GM12875 (cell line): ENCODE data around the gene POMGNT1.
A peak's percentile ranks its signal among the peaks of the same experiment; 100 is the strongest.
"Not testable (repeated sequence)": the region's sequence is repeated elsewhere in the genome, so short reads cannot be mapped to it uniquely, and the experiment has no call there.

Experiments used
- H3K4me3 ChIP-seq: one replicate; pipeline ENCODE4 v1.5.1; 2011; ENCODE audit warnings: low read depth, low read length, control low read depth
- TF ChIP-seq, protein P1 (sequence below): IDR thresholded peaks from 2 replicates; pipeline ENCODE4 v1.5.1; 2011; ENCODE audit warnings: low read depth, mild to moderate bottlenecking, control low read depth, inconsistent platforms, low read length, moderate library complexity, borderline replicate concordance; ENCODE audit not compliant: insufficient read depth

The POMGNT1 gene

DNA sequence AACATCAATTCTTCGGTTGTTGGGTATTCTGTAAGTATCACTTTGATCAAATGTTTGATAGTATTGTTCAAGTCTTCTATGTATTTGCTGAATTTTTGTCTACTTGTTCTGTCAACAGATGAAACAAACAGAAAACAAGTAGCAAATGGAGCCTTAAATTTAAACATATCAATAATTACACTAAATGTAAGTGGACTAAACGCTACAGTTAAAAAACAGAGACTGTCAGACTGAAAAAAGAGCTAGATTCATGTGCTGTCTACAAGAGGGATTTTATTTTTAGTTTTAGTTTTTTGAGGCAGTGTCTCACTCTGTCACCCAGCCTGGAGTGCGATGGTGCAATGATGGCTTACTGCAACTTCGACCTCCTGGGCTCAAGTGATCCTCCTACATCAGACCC lies 38.6 kb upstream of the POMGNT1 start:
- TF ChIP-seq, protein P1, sequence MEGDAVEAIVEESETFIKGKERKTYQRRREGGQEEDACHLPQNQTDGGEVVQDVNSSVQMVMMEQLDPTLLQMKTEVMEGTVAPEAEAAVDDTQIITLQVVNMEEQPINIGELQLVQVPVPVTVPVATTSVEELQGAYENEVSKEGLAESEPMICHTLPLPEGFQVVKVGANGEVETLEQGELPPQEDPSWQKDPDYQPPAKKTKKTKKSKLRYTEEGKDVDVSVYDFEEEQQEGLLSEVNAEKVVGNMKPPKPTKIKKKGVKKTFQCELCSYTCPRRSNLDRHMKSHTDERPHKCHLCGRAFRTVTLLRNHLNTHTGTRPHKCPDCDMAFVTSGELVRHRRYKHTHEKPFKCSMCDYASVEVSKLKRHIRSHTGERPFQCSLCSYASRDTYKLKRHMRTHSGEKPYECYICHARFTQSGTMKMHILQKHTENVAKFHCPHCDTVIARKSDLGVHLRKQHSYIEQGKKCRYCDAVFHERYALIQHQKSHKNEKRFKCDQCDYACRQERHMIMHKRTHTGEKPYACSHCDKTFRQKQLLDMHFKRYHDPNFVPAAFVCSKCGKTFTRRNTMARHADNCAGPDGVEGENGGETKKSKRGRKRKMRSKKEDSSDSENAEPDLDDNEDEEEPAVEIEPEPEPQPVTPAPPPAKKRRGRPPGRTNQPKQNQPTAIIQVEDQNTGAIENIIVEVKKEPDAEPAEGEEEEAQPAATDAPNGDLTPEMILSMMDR = no peak
- no peak overlapping the region for H3K4me3 ChIP-seq

DNA sequence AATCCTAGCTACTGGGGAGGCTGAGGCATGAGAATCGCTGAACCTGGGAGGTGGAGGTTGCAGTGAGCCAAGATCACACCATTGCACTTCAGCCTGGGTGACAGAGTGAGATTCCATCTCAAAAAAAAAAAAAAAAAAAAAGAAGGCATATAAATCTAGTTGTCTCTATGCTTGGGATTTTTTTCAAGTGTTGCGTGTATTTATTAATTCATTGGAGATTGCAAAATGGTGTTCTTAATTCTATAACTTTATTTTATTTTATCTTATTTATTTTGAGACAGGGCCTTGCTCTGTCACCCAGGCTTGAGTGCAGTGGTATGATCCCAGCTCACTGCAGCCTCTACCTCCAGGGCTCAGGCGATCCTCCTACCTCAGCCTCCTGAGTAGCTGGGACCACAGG lies 33.0 kb upstream of the POMGNT1 start:
- not testable (repeated sequence) for H3K4me3 ChIP-seq

DNA sequence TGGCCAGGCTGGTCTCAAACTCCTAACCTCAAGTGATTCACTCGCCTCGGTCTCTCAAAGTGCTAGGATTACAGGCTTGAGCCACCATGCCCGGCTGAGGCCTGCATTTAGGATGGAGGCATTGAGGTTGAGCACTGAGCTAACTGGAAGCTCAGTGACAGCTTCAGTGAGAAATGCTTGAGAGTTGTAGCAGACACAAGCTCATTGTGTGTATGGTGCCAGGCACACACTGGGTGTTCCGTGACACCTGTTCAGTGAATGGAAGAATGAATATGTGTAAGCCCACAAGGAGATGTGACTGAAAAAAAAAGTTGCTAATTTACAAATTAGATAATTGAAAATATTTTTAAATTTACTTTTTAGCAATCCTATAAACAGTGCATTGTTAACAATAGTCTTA lies 26.7 kb upstream of the POMGNT1 start:
- TF ChIP-seq, protein P1 = no peak
- no peak overlapping the region for H3K4me3 ChIP-seq

DNA sequence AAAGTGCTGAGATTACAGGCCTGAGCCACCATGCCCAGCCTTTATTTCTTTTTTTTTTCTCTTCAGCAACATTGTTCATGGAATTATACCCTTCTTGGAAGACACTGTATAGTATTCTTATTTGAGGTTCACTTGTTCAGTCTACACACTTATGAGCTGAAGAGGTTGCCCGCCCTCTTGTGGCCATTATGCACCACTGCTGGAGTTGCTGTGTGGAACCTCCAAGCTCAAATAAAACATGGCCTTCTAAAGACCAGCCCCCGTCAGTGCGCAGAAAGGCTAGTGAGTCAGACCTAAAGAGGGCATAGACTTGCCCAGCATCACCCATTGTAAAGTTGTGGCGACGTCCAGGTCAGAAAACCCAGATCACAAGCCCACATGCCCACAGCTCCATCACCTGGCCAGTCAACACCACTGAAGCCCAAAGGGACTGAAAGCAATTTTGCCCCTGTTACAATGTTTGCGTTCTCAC lies 25.3 kb upstream of the POMGNT1 start:
- TF ChIP-seq, protein P1 = peak; percentile 87
- no peak overlapping the region for H3K4me3 ChIP-seq

DNA sequence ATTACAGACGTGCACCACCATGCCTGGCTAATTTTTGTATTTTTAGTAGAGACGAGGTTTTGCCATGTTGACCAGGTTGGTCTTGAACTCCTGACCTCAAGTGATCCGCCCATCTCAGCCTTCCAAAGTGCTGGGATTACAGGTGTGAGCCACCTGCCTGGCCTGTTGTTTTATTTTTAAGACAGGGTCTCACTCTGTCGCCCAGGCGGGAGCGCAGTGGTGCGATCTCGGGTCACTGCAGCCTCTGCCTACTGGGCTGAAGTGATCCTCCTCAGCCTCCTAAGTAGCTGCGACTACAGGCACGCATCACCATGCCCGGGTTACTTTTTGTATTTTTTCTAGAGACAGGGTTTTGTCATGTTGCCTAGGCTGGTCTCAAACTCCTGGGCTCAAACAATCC lies 24.8 kb upstream of the POMGNT1 start:
- H3K4me3 ChIP-seq = not testable (repeated sequence)

DNA sequence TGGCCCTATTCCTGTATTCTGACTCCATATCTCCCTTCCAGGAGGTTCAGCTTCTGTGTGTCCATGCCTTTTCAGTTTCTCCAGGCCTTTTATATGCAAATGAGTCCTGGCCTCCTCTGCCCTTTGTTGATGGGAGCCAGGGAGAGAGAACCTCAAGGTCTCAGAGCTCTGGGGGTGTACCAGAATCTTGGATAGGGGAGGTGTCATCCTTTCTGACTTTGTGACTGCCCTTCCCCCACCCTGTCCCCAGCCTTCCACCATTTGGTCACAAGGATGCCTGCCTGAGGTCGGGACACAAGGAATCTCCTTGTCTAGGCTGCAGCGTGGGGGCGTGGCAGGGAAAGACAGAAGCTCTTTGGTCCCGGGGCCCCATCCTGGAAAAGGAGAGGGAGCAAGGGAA lies 23.5 kb upstream of the POMGNT1 start:
- TF ChIP-seq, protein P1 = no peak
- H3K4me3 ChIP-seq = no peak overlapping the region

DNA sequence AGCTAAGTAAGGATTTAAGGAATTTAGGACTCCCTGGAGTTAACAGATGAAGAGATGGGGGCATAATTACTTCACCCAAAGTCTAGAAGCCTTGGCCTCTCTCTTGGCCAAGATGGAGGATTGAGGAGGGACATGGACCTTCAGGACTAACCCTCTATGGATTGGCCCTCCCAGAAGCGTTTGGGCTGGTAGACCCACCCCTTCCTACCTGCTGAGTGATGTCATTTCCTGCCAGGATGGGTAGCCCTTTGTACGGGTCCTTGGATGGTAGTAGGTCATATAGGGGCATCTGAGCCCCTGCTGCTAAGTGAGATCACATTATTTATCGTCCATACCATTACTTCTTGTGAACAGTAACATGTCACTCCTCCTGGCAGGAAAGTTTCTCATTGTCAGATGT lies 22.6 kb upstream of the POMGNT1 start:
- TF ChIP-seq, protein P1 = no peak
- H3K4me3 ChIP-seq = no peak overlapping the region

DNA sequence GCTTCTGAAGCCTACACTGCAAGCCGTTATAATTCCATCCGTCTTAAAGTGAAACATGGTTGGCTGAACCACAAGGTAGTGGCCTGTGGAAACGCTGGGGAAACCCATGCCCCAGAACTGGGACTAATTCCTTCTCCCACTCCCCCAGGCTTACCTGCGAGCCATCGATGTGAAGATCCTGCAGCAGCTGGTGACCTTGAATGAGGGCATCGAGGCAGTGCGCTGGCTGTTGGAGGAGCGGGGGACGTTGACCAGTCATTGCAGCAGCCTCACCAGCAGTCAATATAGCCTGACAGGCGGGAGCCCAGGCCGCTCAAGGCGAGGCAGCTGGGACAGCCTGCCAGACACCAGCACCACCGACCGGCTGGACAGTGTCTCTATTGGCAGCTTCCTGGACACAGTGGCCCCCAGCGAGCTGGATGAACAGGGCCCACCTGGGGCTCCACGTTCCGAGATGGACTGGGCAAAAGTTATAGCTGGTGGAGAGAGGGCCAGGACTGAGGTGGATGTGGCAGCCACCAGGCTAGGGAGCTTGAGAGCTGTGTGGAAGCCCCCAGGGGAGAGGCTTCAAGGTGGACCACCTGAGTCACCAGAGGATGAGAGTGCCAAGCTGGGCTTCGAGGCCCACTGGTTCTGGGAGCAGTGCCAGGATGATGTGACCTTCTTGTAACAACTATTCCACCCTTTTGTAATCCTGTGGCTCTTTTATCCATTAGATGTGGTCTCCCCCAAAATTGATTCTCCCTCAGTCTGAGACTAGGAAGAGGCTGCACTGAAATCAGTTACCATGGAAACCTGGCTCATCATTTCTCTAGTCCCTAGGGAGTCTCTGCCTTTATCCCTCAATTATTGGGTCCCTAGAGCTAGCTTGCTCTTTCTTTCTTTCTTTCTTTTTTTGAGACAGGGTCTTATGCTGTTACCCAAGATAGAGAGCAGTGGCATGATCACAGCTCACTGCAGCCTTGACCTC lies 21.6 kb upstream of the POMGNT1 start:
- TF ChIP-seq, protein P1 = no peak
- H3K4me3 ChIP-seq = no peak overlapping the region
